GM19397 (cell line): Measurements from ENCODE around the gene ZNF467.

Source experiments
- ATAC-seq: cut with Tn5 transposase; IDR thresholded peaks from one replicate; pipeline ENCODE4 v1.9.1; 2021; ENCODE audit warnings: mild to moderate bottlenecking, moderate library complexity; ENCODE audit not compliant: unreplicated experiment

The ZNF467 gene

GRCh38 chr7:149716932-149717307, 56.5 kb downstream of the ZNF467 start:
- no peak for ATAC-seq

GRCh38 chr7:149716007-149716931, 57.1 kb downstream of the ZNF467 start:
- ATAC-seq, result no peak

- ATAC-seq, result no peak
These were observed 57.9 kb downstream of the ZNF467 start for GRCh38 chr7:149715476-149715875.

GRCh38 chr7:149714910-149715471, 58.4 kb downstream of the ZNF467 start:
- ATAC-seq, result no peak
